SJSA1 (cell line): ENCODE data around the gene MECR. TPM values are rescaled to one million over a fixed set of nuclear protein-coding genes. Genes with fewer than 3 reads are reported as not detected.

Source experiments
- DNase-seq, 2 experiments: peaks; one replicate each; pipeline ENCODE4 v3.0.0-alpha.2; 2015 to 2020; ENCODE audit warnings: low spot score in 2 of 2, low read depth in 1 of 2
- H3K27ac ChIP-seq: fragments of 250-450 bp; sonication (Bioruptor Pico); 2 replicates; pipeline ENCODE4 v1.5.1; 2020; ENCODE audit warnings: mild to moderate bottlenecking, moderate library complexity
- H3K27me3 ChIP-seq: fragments of 250-450 bp; sonication (Bioruptor Pico); replicated peaks from 2 replicates; pipeline ENCODE4 v1.5.1; 2020; ENCODE audit warnings: mild to moderate bottlenecking, moderate library complexity
- H3K36me3 ChIP-seq: fragments of 250-450 bp; sonication (Bioruptor Pico); 2 replicates; pipeline ENCODE4 v1.5.1; 2020; ENCODE audit warnings: mild to moderate bottlenecking
- H3K4me1 ChIP-seq: fragments of 250-450 bp; sonication (Bioruptor Pico); replicated peaks from 2 replicates; pipeline ENCODE4 v1.6.1; 2021; ENCODE audit warnings: mild to moderate bottlenecking
- H3K4me3 ChIP-seq: fragments of 250-450 bp; sonication (Bioruptor Pico); 2 replicates; pipeline ENCODE4 v1.5.1; 2020; ENCODE audit warnings: mild to moderate bottlenecking
- H3K9me3 ChIP-seq: fragments of 250-450 bp; sonication (Bioruptor Pico); replicated peaks from 2 replicates; pipeline ENCODE4 v1.5.1; 2020; ENCODE audit warnings: mild to moderate bottlenecking
- total RNA-seq: library from RNA; depleted of rRNA; stranded (reverse); fragments of >200 nt; shearing (Covaris generic); gene quantifications from 2 replicates; pipeline ENCODE4 v1.2.3, GENCODE V29; 2014

Gene MECR
- total RNA-seq, 1 experiment from 2014 or later, result 22.5 TPM

- Histone ChIP-seq H3K36me3 (no peaks in the 10 kb centered on the region), H3K9me3 (no peaks in the 10 kb centered on the region), H3K4me1 (peaks cover 14% of the 10 kb centered on the region), H3K27me3 (no peaks in the 10 kb centered on the region), H3K27ac (no peak overlapping the region), H3K4me3 (no peak overlapping the region)
- DNase-seq, result no peak
These were observed 29.8 kb upstream of the MECR start for GRCh38 chr1:29260531-29260930.

GRCh38 chr1:29259802-29260441 is 29.2 kb upstream of the MECR start:
- Histone ChIP-seq H3K27ac (no peak overlapping the region), H3K4me3 (0 out of 2 replicates have a peak overlapping the region, but pooled peaks have one; percentile 10)

GRCh38 chr1:29258976-29259801 is 28.5 kb upstream of the MECR start:
- no peaks in the 10 kb centered on the region for H3K9me3 ChIP-seq
- DNase-seq, result no peak
- no peaks in the 10 kb centered on the region for H3K27me3 ChIP-seq
- H3K36me3 ChIP-seq, result no peaks in the 10 kb centered on the region
- peaks cover 14% of the 10 kb centered on the region for H3K4me1 ChIP-seq
- H3K4me3 ChIP-seq, result 0 out of 2 replicates have a peak overlapping the region, but pooled peaks have one; percentile 10
- no peak overlapping the region for H3K27ac ChIP-seq

More at GRCh38 chr1:29259802-29260441, 29.2 kb upstream of the MECR start:
- Histone ChIP-seq H3K36me3 (no peaks in the 10 kb centered on the region), H3K27me3 (no peaks in the 10 kb centered on the region), H3K4me1 (peaks cover 14% of the 10 kb centered on the region), H3K9me3 (no peaks in the 10 kb centered on the region)
- DNase-seq, result no peak

- no peak for DNase-seq
- Histone ChIP-seq H3K4me1 (peaks cover 14% of the 10 kb centered on the region), H3K36me3 (no peaks in the 10 kb centered on the region), H3K4me3 (no peak overlapping the region), H3K27ac (no peak overlapping the region), H3K27me3 (no peaks in the 10 kb centered on the region), H3K9me3 (no peaks in the 10 kb centered on the region)
These were observed 27.6 kb upstream of the MECR start for GRCh38 chr1:29258189-29258975.

GRCh38 chr1:29256979-29257804 is 26.5 kb upstream of the MECR start:
- Histone ChIP-seq H3K9me3 (no peaks in the 10 kb centered on the region), H3K4me3 (no peak overlapping the region), H3K27me3 (no peaks in the 10 kb centered on the region), H3K27ac (no peak overlapping the region), H3K36me3 (no peaks in the 10 kb centered on the region), H3K4me1 (peaks cover 14% of the 10 kb centered on the region)
- DNase-seq, result peak; percentile 38 to 64

DNA sequence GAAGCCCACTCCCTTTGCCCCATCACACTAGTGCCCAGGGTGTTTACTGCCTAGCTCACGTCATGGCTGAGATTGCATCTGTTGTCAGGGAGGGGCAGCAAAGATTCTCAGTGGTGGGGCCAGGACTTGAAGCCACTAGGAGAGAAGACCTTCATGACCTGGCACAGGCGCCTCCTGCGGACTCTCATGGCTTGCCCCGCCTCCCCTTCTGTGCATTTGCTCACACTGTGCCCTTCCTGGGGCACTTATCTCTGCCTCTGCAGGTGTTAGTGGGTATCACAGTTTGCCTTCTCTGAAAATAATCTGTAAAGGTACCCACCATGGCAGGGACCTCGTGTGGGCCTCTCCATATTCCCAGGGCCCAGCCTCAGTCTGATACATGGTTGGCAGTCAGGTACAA is 25.7 kb upstream of the MECR start:
- Histone ChIP-seq H3K9me3 (no peaks in the 10 kb centered on the region), H3K27ac (no peak overlapping the region), H3K4me3 (no peak overlapping the region), H3K4me1 (peaks cover 14% of the 10 kb centered on the region), H3K36me3 (no peaks in the 10 kb centered on the region), H3K27me3 (no peaks in the 10 kb centered on the region)
- DNase-seq, result no peak

GRCh38 chr1:29255134-29255666 is 24.5 kb upstream of the MECR start:
- Histone ChIP-seq H3K9me3 (no peaks in the 10 kb centered on the region), H3K27me3 (no peaks in the 10 kb centered on the region), H3K27ac (no peak overlapping the region), H3K4me3 (no peak overlapping the region), H3K4me1 (peaks cover 14% of the 10 kb centered on the region), H3K36me3 (no peaks in the 10 kb centered on the region)
- no peak for DNase-seq

GRCh38 chr1:29254346-29254745 is 23.6 kb upstream of the MECR start:
- H3K27me3 ChIP-seq, result no peaks in the 10 kb centered on the region
- DNase-seq, result no peak
- H3K4me1 ChIP-seq, result peaks cover 21% of the 10 kb centered on the region
- H3K36me3 ChIP-seq, result no peaks in the 10 kb centered on the region
- H3K9me3 ChIP-seq, result no peaks in the 10 kb centered on the region
- H3K4me3 ChIP-seq, result no peak overlapping the region
- no peak overlapping the region for H3K27ac ChIP-seq

DNA sequence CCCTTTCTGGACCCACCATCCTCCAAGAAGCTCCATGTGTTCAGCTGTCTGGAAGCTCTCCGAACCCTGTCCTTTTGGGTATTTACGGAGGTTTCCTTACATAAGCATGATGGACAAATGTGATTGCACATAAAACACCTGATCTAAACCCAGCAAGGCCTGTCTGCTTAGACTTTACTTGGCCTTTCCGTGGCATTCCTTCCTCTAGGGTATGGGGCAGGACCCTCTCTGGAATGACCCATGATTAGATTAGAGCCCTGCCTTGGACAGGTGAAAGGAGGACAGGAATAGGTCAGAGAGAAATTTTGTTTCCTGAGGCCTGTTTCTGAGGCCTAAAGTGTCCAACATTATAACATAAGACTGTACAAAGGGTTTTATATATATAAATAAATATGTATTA is 22.4 kb upstream of the MECR start:
- DNase-seq, result no peak
- H3K4me3 ChIP-seq, result no peak overlapping the region
- H3K9me3 ChIP-seq, result no peaks in the 10 kb centered on the region
- H3K36me3 ChIP-seq, result no peaks in the 10 kb centered on the region
- H3K27me3 ChIP-seq, result no peaks in the 10 kb centered on the region
- no peak overlapping the region for H3K27ac ChIP-seq
- peaks cover 28% of the 10 kb centered on the region for H3K4me1 ChIP-seq

DNA sequence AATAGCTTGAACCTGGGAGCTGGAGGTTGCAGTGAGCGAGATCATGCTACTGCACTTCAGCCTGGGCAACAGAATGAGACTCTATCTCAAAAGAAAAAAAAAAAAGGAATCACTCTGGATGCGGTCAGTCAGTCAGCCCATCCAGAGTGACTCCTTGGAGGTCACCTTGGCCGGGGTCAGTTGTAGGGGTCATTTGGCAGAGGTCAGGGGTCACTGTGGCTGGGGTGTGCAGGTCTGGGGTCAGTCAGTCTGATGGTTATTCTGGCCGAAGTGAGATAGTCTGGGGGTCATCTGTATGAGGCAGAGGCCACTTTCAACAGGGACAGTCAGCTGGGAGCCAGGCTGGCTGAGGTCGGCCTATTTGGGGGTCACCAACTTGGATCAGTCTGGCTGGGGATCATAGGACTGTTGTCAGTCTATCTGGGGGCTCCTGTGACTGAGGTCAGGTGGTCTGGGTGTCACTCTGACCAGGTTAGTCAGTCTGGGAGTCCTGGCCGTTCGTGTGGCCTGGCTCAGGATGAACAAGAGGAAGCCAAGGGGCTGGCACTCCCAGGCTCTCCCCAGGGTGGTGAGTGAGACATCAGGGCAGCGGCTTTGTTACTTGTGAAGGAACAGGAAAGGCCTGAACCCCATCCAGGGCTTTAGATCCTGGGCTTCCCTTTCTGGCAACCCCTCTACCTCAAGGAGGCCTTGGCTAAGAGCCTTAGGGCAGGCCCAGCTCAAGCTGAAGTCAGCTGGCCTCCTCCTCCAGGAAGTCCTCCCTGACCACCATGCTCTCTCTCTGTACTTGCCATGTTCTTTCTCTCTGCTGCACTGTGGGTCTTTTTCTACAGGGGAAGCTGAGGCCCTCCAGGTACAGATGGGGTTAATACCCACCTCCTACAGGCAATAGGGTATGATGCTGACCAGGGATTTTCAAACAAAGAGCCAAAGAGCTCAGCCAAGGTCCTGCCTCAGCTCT is 20.7 kb upstream of the MECR start:
- no peaks in the 10 kb centered on the region for H3K9me3 ChIP-seq
- no peaks in the 10 kb centered on the region for H3K27me3 ChIP-seq
- no peaks in the 10 kb centered on the region for H3K36me3 ChIP-seq
- H3K4me1 ChIP-seq, result peaks cover 15% of the 10 kb centered on the region
- no peak overlapping the region for H3K27ac ChIP-seq
- DNase-seq, result no peak
- H3K4me3 ChIP-seq, result no peak overlapping the region

GRCh38 chr1:29249951-29250581 is 19.3 kb upstream of the MECR start:
- Histone ChIP-seq H3K9me3 (no peaks in the 10 kb centered on the region), H3K4me3 (no peak overlapping the region), H3K27me3 (no peaks in the 10 kb centered on the region), H3K4me1 (peaks cover 14% of the 10 kb centered on the region), H3K36me3 (no peaks in the 10 kb centered on the region), H3K27ac (peak overlapping the region; percentile 68)
- no peak for DNase-seq

DNA sequence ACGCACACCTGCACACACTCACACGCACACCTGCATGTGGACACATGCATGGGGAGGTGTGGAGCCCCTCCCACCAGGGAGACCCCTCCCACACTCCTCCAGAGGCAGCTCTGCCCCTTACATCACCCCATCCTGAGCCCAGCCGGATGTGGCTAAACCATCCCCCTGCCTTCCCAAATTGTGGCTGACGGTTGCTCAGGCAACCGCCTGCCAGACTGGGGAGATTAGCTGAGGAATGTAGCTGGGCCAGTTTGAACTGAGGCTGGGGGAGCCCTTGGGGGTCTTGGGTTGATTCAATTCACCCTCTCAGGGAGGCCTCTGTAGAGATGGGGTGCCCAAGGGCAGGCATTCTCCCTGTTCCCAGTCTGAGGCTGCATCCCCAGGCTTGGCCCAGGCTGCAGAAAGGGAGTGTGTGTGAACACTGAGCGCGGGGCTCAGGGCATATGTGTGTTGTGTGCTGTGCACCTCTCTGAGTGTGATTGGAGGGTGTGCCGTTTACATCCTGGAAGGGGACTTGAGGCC is 18.5 kb upstream of the MECR start:
- no peaks in the 10 kb centered on the region for H3K9me3 ChIP-seq
- peak overlapping the region; percentile 68 for H3K27ac ChIP-seq
- peaks cover 14% of the 10 kb centered on the region for H3K4me1 ChIP-seq
- DNase-seq, result peak; percentile 65 to 73
- no peaks in the 10 kb centered on the region for H3K27me3 ChIP-seq
- H3K36me3 ChIP-seq, result no peaks in the 10 kb centered on the region
- no peak overlapping the region for H3K4me3 ChIP-seq
